Measurements from ENCODE around the gene ADIPOR2. TPM values are rescaled to one million over a fixed set of nuclear protein-coding genes. Genes with fewer than 3 reads are reported as not detected.
"Not testable (repeated sequence)": the region's sequence is repeated elsewhere in the genome, so short reads cannot be mapped to it uniquely, and the experiment has no call there.

Gene ADIPOR2
- total RNA-seq, 1 donor from 2014 or later = 23.2 TPM

GRCh38 chr12:1809591-1810190 is 118.8 kb downstream of the ADIPOR2 start:
- DNase-seq (ENCODE audit: low spot score in 2 of 2) = no peak
- no peak for FAIRE-seq

GRCh38 chr12:1810201-1810930 is 119.5 kb downstream of the ADIPOR2 start:
- no peak for FAIRE-seq
- no peak for DNase-seq (ENCODE audit: low spot score in 2 of 2)

GRCh38 chr12:1810931-1811280 is 120.0 kb downstream of the ADIPOR2 start:
- DNase-seq (ENCODE audit: low spot score in 2 of 2) (no peak), FAIRE-seq (no peak)

GRCh38 chr12:1811281-1811947 is 120.5 kb downstream of the ADIPOR2 start:
- no peak for DNase-seq (ENCODE audit: low spot score in 2 of 2)
- FAIRE-seq = no peak

GRCh38 chr12:1811948-1812291 is 121.0 kb downstream of the ADIPOR2 start:
- no peak for FAIRE-seq
- DNase-seq (ENCODE audit: low spot score in 2 of 2) = no peak

GRCh38 chr12:1812650-1813302 is 121.9 kb downstream of the ADIPOR2 start:
- FAIRE-seq (no peak), DNase-seq (ENCODE audit: low spot score in 2 of 2) (no peak)

- FAIRE-seq (no peak), DNase-seq (ENCODE audit: low spot score in 2 of 2) (no peak)
These were observed 123.4 kb downstream of the ADIPOR2 start for GRCh38 chr12:1814266-1814665.

GRCh38 chr12:1815108-1815507 is 124.2 kb downstream of the ADIPOR2 start:
- DNase-seq (ENCODE audit: low spot score in 2 of 2) = no peak
- no peak for FAIRE-seq

- DNase-seq (ENCODE audit: low spot score in 2 of 2) (no peak), FAIRE-seq (no peak)
These were observed 125.2 kb downstream of the ADIPOR2 start for GRCh38 chr12:1815814-1816729.

- DNase-seq (ENCODE audit: low spot score in 2 of 2) = no peak
- no peak for FAIRE-seq
These were observed 126.0 kb downstream of the ADIPOR2 start for GRCh38 chr12:1816730-1817348.

GRCh38 chr12:1817928-1818327 is 127.1 kb downstream of the ADIPOR2 start:
- not testable (repeated sequence) for FAIRE-seq; DNase-seq (ENCODE audit: low spot score in 2 of 2)

GRCh38 chr12:1819050-1819449 is 128.2 kb downstream of the ADIPOR2 start:
- DNase-seq (ENCODE audit: low spot score in 2 of 2) = no peak
- FAIRE-seq = no peak

- DNase-seq (ENCODE audit: low spot score in 2 of 2) (no peak), FAIRE-seq (no peak)
These were observed 128.7 kb downstream of the ADIPOR2 start for GRCh38 chr12:1819571-1819970.

GRCh38 chr12:1820191-1820895 is 129.5 kb downstream of the ADIPOR2 start, which contains the start of gene LRTM2:
Gene LRTM2, plus strand, starts transcription at chr12:1820565. Its CDS starts 7,584 bp downstream, at chr12:1828149.
- FAIRE-seq = no peak

GRCh38 chr12:1820896-1821291 is 130.0 kb downstream of the ADIPOR2 start:
- FAIRE-seq (no peak), DNase-seq (ENCODE audit: low spot score in 2 of 2) (no peak)

More at GRCh38 chr12:1820191-1820895, 129.5 kb downstream of the ADIPOR2 start, which contains the start of gene LRTM2:
- no peak for DNase-seq (ENCODE audit: low spot score in 2 of 2)

GRCh38 chr12:1821805-1822204 is 130.9 kb downstream of the ADIPOR2 start:
- FAIRE-seq (no peak), DNase-seq (ENCODE audit: low spot score in 2 of 2) (no peak)

- FAIRE-seq = no peak
- no peak for DNase-seq (ENCODE audit: low spot score in 2 of 2)
These were observed 131.8 kb downstream of the ADIPOR2 start for GRCh38 chr12:1822699-1823098.

- DNase-seq (ENCODE audit: low spot score in 2 of 2) (no peak), FAIRE-seq (no peak)
These were observed 132.4 kb downstream of the ADIPOR2 start for GRCh38 chr12:1823237-1823636.
